Karpas-422 (cell line): Measurements from ENCODE around the gene GNG13. TPM values are rescaled to one million over a fixed set of nuclear protein-coding genes. Genes with fewer than 3 reads are reported as not detected.

Experiments used
- small RNA-seq: library from RNA; depleted of rRNA; stranded (forward); fragments of <200 nt; gene quantifications from one replicate; pipeline ENCODE3, GENCODE V24; 2014
- total RNA-seq: library from RNA; depleted of rRNA; stranded (reverse); fragments of >200 nt; shearing (Covaris generic); gene quantifications from 2 replicates; pipeline ENCODE4 v1.2.3, GENCODE V29; 2014; ENCODE audit warnings: low replicate concordance; rRNA removed

The GNG13 gene
- total RNA-seq, 1 experiment from 2014 or later, result not detected

Small RNA genes within 50 kb of the gene (small RNA-seq; reads per million reads assigned to genes)
- not detected for gene MIR662

Other genes starting within 250 kb of the GNG13 start
- gene PRR35, start 240.3 kb downstream of the GNG13 start, total RNA-seq, result not detected in 2 replicates
- 3.7 and 5.9 TPM in 2 replicates for gene NHLRC4, start 233.7 kb downstream of the GNG13 start, total RNA-seq
- 35.7 and 64.3 TPM in 2 replicates for gene PIGQ, start 230.8 kb downstream of the GNG13 start, total RNA-seq
- gene RAB40C, start 210.7 kb downstream of the GNG13 start, total RNA-seq, result 5.9 and 11.3 TPM in 2 replicates
- 0.22 TPM in 1 of 2 replicates, not detected in the other for gene WFIKKN1, start 169.7 kb downstream of the GNG13 start, total RNA-seq
- 149 and 293 TPM in 2 replicates for gene METTL26, start 164.4 kb downstream of the GNG13 start, total RNA-seq
- gene MCRIP2, start 158.9 kb downstream of the GNG13 start, total RNA-seq, result 41.7 and 137 TPM in 2 replicates
- 37.2 and 55.2 TPM in 2 replicates for gene WDR90, start 151.4 kb downstream of the GNG13 start, total RNA-seq
- gene RHOT2, start 132.6 kb downstream of the GNG13 start, total RNA-seq, result 73.8 and 114 TPM in 2 replicates
- 3.6 and 15.2 TPM in 2 replicates for gene RHBDL1, start 125.1 kb downstream of the GNG13 start, total RNA-seq
- gene STUB1, start 120.3 kb downstream of the GNG13 start, total RNA-seq, result 142 and 145 TPM in 2 replicates
- gene JMJD8, start 116.4 kb downstream of the GNG13 start, total RNA-seq, result 27.6 and 28.1 TPM in 2 replicates
- 4.5 and 8.2 TPM in 2 replicates for gene WDR24, start 110.3 kb downstream of the GNG13 start, total RNA-seq
- gene FBXL16, start 94.9 kb downstream of the GNG13 start, total RNA-seq, result 0.48 and 2.1 TPM in 2 replicates
- 25.2 and 132 TPM in 2 replicates for gene METRN, start 85.6 kb downstream of the GNG13 start, total RNA-seq
- 19.8 and 53.3 TPM in 2 replicates for gene ANTKMT, start 79.6 kb downstream of the GNG13 start, total RNA-seq
- 29.4 and 110 TPM in 2 replicates for gene CCDC78, start 74.3 kb downstream of the GNG13 start, total RNA-seq
- 57.4 and 159 TPM in 2 replicates for gene HAGHL, start 73.6 kb downstream of the GNG13 start, total RNA-seq
- gene CIAO3, start 59.7 kb downstream of the GNG13 start, total RNA-seq, result 32.1 and 77.4 TPM in 2 replicates
- 0.47 TPM in 1 of 2 replicates, not detected in the other for gene MSLN, start 40.0 kb downstream of the GNG13 start, total RNA-seq
- gene RPUSD1, start 12.4 kb downstream of the GNG13 start, total RNA-seq, result 26.6 and 61.1 TPM in 2 replicates
- gene CHTF18, start 12.1 kb downstream of the GNG13 start, total RNA-seq, result 7.9 and 35.2 TPM in 2 replicates
- gene LMF1, start 170.2 kb upstream of the GNG13 start, total RNA-seq, result 12.2 and 16.7 TPM in 2 replicates
- gene SOX8, start 181.0 kb upstream of the GNG13 start, total RNA-seq, result not detected in 2 replicates